Keratinocyte (primary cell): ENCODE data around the gene SPATC1L.

Experiments used
- CTCF ChIP-seq, 3 experiments: IDR thresholded peaks in 1 of 3; conservative IDR thresholded peaks in 1 of 3; optimal IDR thresholded peaks in 1 of 3; 2 replicates in 2 of 3; 3 replicates in 1 of 3; pipeline versions ENCODE3 to v1.5.1; 2011; ENCODE audit warnings: low read length in 3 of 3, mild to moderate bottlenecking in 3 of 3, moderate library complexity in 2 of 3, control low read depth in 1 of 3, inconsistent platforms in 1 of 3; ENCODE audit not compliant: insufficient read depth in 2 of 3; ENCODE audit errors: extremely low read depth in 1 of 3
- EZH2 ChIP-seq: IDR thresholded peaks from one replicate; pipeline ENCODE4 v1.6.1; 2012; ENCODE audit warnings: inconsistent platforms, mild to moderate bottlenecking, low read length, moderate library complexity

DNA sequence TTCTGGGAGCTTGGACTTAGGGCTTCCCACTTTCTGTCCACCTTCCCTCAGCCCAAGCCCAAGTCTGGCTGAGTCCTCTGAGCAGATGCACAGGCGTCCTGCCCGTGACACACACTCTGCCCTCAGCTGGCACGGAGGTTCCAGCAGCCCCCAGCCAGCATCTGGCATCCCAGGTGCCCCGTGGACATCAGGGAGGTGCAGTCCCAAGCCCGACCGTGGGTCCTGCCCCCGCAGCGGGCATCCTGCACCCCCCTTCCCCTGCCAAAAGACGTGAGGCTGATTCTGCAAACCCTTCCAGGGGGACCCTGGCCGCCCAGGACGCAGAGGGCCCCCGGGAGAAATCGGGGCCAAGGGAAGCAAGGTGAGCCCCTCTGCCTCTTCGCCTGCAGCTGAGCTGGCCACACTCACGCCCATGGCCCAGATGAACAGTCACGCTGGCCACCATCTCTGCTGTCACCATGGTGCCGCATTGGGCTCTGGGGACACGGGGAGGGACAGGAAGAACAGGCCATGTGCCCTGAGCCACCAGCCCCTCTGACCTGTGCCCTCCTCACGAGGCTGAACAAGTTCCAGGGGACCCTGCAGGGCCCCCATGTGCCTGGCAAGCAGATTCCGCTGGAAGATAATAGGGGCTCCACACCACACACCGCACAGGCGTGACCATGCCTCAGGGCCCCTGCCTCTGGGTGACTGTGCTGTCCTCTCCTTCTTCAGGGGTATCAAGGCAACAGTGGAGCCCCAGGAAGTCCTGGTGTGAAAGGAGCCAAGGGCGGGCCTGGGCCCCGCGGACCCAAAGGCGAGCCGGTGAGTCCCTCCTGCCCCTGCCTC lies 65.7 kb downstream of the SPATC1L start:
- no peak for TF ChIP-seq CTCF (optimal IDR thresholded peaks at IDR 0.05 in 1 of 3, IDR thresholded peaks at IDR 0.05 in 1 of 3, conservative IDR thresholded peaks at IDR 0.05 in 1 of 3; ENCODE audit: extremely low read depth in 1 of 3, insufficient read depth in 2 of 3, low read length in 3 of 3)
- no peak for TF ChIP-seq EZH2
